Adrenal gland (tissue), 5 donors: ENCODE data around the gene CCDC30.

ENCODE experiments used
- CTCF ChIP-seq, 6 experiments: fragments of 450-650 bp in 4 of 6; fragments of 200-600 bp in 2 of 6; sonication (generic) in 1 of 6; IDR thresholded peaks; 1 replicate in 5 of 6; 2 replicates in 1 of 6; pipeline versions ENCODE4 v1.5.1 to v1.8.0; 2016 to 2021; ENCODE audit warnings: antibody characterized with exemption in 6 of 6, mild to moderate bottlenecking in 2 of 6, moderate library complexity in 1 of 6
- POLR2A ChIP-seq, 2 donors: fragments of 450-650 bp; IDR thresholded peaks; one replicate each; pipeline ENCODE4 v1.6.1; 2017; ENCODE audit warnings: antibody characterized with exemption in 2 of 2, mild to moderate bottlenecking in 2 of 2, moderate library complexity in 1 of 2
- donor health status: DM: no; HTN: no; CAD: no.

DNA sequence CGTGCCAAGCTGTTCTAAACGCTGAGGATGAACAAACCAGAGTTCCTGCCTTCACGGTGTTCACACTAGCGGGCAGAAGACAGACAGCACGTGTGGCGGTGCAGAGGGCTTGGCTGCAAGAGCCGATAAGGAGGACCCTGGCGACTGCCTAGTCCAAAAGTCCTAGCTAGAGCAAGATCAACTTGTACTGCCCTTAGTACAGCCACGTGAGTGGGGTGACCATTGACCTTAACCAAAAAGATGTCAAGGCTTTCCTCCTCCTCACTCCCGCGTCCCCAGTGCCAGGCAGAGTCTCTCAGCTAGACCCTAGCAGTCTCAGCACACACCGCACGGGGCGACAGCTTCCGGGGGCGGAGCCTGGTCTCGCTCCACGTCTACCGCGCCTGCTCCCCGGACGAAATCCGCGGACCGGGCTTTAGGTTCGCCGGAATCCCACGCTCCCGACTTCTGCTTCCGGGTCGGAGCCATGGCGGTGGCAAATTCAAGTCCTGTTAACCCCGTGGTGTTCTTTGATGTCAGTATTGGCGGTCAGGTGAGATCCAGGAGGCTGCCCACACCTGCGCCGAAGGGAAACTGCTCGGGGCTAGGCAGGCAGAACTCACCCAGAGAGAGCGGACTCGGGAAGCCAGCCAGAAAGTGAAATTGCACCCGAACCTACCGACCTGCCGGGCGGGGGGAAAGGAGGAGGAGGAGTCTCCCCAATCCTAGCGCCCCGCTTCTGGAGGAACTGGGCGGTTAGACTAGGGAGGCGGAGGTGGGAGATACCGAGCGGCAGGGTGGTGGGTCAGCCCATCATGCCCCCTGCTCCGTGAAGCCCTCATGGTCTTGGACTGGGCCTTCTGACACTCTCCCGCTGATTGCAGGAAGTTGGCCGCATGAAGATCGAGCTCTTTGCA, 195.1 kb downstream of the CCDC30 start, which contains the start of gene PPIH:
- TF ChIP-seq CTCF (IDR thresholded peaks at IDR 0.05), result peak in 5 of 6 experiments; percentile 34 to 67 (median 49)
- TF ChIP-seq POLR2A (IDR thresholded peaks at IDR 0.05), result peak; percentile 42 to 63
